Measurements from ENCODE around the gene RPGR. TPM values are rescaled to one million over a fixed set of nuclear protein-coding genes. Genes with fewer than 3 reads are reported as not detected.

Gene RPGR
- polyA plus RNA-seq, 1 donor (not counting 4 experiments of a cell fraction or from before 2014, with no cell fraction given) = 2.4 TPM

DNA sequence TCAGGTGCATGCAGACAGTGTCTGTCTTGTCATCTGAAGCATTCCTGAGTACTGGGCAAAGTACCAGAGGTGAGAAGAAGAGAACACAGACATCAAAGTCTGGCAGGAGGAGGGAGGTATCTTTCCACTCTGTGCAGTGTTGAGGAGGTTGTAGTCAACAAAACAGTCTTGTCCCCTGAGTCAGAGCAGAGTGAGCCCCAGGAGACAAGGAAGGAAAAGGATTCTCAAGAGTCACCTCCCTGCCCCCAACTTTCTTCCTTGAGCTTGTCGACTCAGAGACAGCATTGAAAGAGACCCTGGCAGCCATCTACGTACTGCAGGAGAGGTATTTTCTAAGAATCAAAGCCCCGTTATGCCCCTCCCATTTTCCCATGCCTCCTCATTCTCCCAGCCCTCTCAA is 102.2 kb downstream of the RPGR start:
- Histone ChIP-seq H3K4me3 (ENCODE audit: control insufficient read depth in 2 of 3, extremely low read depth in 1 of 3, insufficient read depth in 2 of 3, low read depth in 1 of 3, low read length in 3 of 3) (no peak overlapping the region), H3K27me3 (ENCODE audit: control insufficient read depth, extremely low read depth, insufficient read depth, low read length) (no peaks in the 10 kb centered on the region), H3K4me1 (ENCODE audit: control insufficient read depth, extremely low read depth, insufficient read depth, low read length) (peaks cover 7% of the 10 kb centered on the region), H3K9ac (ENCODE audit: control insufficient read depth, extremely low read depth, insufficient read depth, low read length) (no peak overlapping the region), H2AFZ (ENCODE audit: control insufficient read depth, low read length) (peak overlapping the region; percentile 35), H3K4me2 (ENCODE audit: control insufficient read depth, extremely low read depth, insufficient read depth, low read depth, low read length) (peak overlapping the region; percentile 19), H3K9me3 (ENCODE audit: control insufficient read depth, low read depth, low read length) (no peaks in the 10 kb centered on the region), H3K36me3 (ENCODE audit: control insufficient read depth in 2 of 2, extremely low read depth in 1 of 2, insufficient read depth in 2 of 2, low read length in 2 of 2) (no peaks in the 10 kb centered on the region), H3K79me2 (ENCODE audit: control insufficient read depth, insufficient read depth, low read length) (no peaks in the 10 kb centered on the region), H4K20me1 (ENCODE audit: control insufficient read depth, extremely low read depth, insufficient read depth, low read length) (no peaks in the 10 kb centered on the region), H3K27ac (ENCODE audit: control insufficient read depth, insufficient read depth, low read length) (peak overlapping the region; percentile 18), H3K9me1 (ENCODE audit: control insufficient read depth, extremely low read depth, insufficient read depth, low read length) (no peaks in the 10 kb centered on the region)
- DNase-seq (ENCODE audit: low read depth, low spot score) (no peak), FAIRE-seq (no peak)
- dilution Hi-C loops (cut with MboI; ENCODE audit: extremely low pct_ligation_motif_present, low sequenced_read_pairs) = no loop called here
- TF ChIP-seq, protein P1, sequence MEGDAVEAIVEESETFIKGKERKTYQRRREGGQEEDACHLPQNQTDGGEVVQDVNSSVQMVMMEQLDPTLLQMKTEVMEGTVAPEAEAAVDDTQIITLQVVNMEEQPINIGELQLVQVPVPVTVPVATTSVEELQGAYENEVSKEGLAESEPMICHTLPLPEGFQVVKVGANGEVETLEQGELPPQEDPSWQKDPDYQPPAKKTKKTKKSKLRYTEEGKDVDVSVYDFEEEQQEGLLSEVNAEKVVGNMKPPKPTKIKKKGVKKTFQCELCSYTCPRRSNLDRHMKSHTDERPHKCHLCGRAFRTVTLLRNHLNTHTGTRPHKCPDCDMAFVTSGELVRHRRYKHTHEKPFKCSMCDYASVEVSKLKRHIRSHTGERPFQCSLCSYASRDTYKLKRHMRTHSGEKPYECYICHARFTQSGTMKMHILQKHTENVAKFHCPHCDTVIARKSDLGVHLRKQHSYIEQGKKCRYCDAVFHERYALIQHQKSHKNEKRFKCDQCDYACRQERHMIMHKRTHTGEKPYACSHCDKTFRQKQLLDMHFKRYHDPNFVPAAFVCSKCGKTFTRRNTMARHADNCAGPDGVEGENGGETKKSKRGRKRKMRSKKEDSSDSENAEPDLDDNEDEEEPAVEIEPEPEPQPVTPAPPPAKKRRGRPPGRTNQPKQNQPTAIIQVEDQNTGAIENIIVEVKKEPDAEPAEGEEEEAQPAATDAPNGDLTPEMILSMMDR (optimal IDR thresholded peaks at IDR 0.05 in 1 of 3, IDR thresholded peaks at IDR 0.05 in 1 of 3, conservative IDR thresholded peaks at IDR 0.05 in 1 of 3; ENCODE audit: extremely low read depth in 1 of 3, insufficient read depth in 2 of 3, low read length in 3 of 3) = no peak
- no peak for TF ChIP-seq EZH2 (IDR thresholded peaks at IDR 0.05; ENCODE audit: low read length)

DNA sequence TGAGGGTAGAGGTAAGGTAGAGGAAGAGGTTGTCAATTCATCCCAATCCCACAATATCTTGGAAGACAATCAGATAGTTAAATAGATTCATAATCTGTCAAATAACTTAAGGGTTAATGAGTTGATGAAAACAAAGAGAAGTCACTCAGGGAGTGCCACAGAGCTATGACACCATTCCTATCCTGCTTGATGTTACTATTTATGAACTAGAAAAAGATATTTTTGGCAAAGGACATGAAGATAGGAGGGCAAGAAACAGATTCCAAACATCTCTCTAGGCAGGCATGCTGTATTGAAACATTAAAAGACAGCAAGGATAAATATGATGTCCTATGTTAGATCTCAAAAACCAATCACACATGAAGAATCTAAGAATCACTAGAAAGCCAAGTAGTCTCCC is 103.1 kb downstream of the RPGR start:
- H3K4me3 ChIP-seq (ENCODE audit: control insufficient read depth in 2 of 3, extremely low read depth in 1 of 3, insufficient read depth in 2 of 3, low read depth in 1 of 3, low read length in 3 of 3) = no peak overlapping the region
- H4K20me1 ChIP-seq (ENCODE audit: control insufficient read depth, extremely low read depth, insufficient read depth, low read length) = no peaks in the 10 kb centered on the region
- H3K9me3 ChIP-seq (ENCODE audit: control insufficient read depth, low read depth, low read length) = no peaks in the 10 kb centered on the region
- peaks cover 11% of the 10 kb centered on the region for H3K4me1 ChIP-seq (ENCODE audit: control insufficient read depth, extremely low read depth, insufficient read depth, low read length)
- H3K9ac ChIP-seq (ENCODE audit: control insufficient read depth, extremely low read depth, insufficient read depth, low read length) = no peak overlapping the region
- peaks cover 7% of the 10 kb centered on the region for H3K79me2 ChIP-seq (ENCODE audit: control insufficient read depth, insufficient read depth, low read length)
- FAIRE-seq = no peak
- TF ChIP-seq, protein P1 (optimal IDR thresholded peaks at IDR 0.05 in 1 of 3, IDR thresholded peaks at IDR 0.05 in 1 of 3, conservative IDR thresholded peaks at IDR 0.05 in 1 of 3; ENCODE audit: extremely low read depth in 1 of 3, insufficient read depth in 2 of 3, low read length in 3 of 3) = no peak
- TF ChIP-seq EZH2 (IDR thresholded peaks at IDR 0.05; ENCODE audit: low read length) = no peak
- H3K27ac ChIP-seq (ENCODE audit: control insufficient read depth, insufficient read depth, low read length) = no peak overlapping the region
- H3K36me3 ChIP-seq (ENCODE audit: control insufficient read depth in 2 of 2, extremely low read depth in 1 of 2, insufficient read depth in 2 of 2, low read length in 2 of 2) = no peaks in the 10 kb centered on the region
- no peak overlapping the region for H3K4me2 ChIP-seq (ENCODE audit: control insufficient read depth, extremely low read depth, insufficient read depth, low read depth, low read length)
- H3K9me1 ChIP-seq (ENCODE audit: control insufficient read depth, extremely low read depth, insufficient read depth, low read length) = no peaks in the 10 kb centered on the region
- no peak for DNase-seq (ENCODE audit: low read depth, low spot score)
- H2AFZ ChIP-seq (ENCODE audit: control insufficient read depth, low read length) = no peak overlapping the region
- dilution Hi-C loops (cut with MboI; ENCODE audit: extremely low pct_ligation_motif_present, low sequenced_read_pairs) = no loop called here
- H3K27me3 ChIP-seq (ENCODE audit: control insufficient read depth, extremely low read depth, insufficient read depth, low read length) = no peaks in the 10 kb centered on the region

Data from keratinocyte (primary cell).